Panc1 (cell line): ENCODE data around the gene APOA1. TPM values are rescaled to one million over a fixed set of nuclear protein-coding genes. Genes with fewer than 3 reads are reported as not detected.

Source experiments
- ATAC-seq: fragments of 200-7000 bp; cut with Tn5 transposase; 2 replicates; pipeline ENCODE4 v1.9.1; 2020; ENCODE audit warnings: mild to moderate bottlenecking, moderate library complexity
- BruUV-seq: library from RNA; stranded (reverse); fragments of 400-500 nt; replicated peaks from 2 replicates; lab custom pipeline; 2021; lab: Mats Ljungman, UMichigan
- CTCF ChIA-PET: fragments of 300-600 bp; sonication (Branson Sonifier 250); formaldehyde crosslinking; loops from one replicate; lab custom pipeline; 2022; ENCODE audit warnings: antibody characterized with exemption; lab: Charles Lee
- POLR2A ChIA-PET: fragments of 300-600 bp; sonication (Branson Sonifier 250); formaldehyde crosslinking; loops from one replicate; lab custom pipeline; 2022; ENCODE audit warnings: antibody characterized with exemption; lab: Charles Lee
- DNase-seq: peaks from one replicate; pipeline ENCODE4 v3.0.0-alpha.2; 2010; ENCODE audit warnings: low read depth, low spot score
- H3K27ac ChIP-seq: 2 replicates; pipeline ENCODE4 v1.5.1; 2011; ENCODE audit warnings: mild to moderate bottlenecking, low read length, inconsistent platforms
- H3K27me3 ChIP-seq: fragments of 200-500 bp; sonication (Bioruptor generic); 2 replicates; pipeline ENCODE4 v1.6.0; 2014; ENCODE audit warnings: low read length, inconsistent platforms; ENCODE audit not compliant: control insufficient read depth, insufficient read depth
- H3K36me3 ChIP-seq: fragments of 200-500 bp; sonication (Bioruptor generic); 2 replicates; pipeline ENCODE4 v1.5.1; 2014; ENCODE audit warnings: inconsistent platforms, mild to moderate bottlenecking, low read length, moderate library complexity; ENCODE audit not compliant: control insufficient read depth, insufficient read depth
- H3K4me1 ChIP-seq: 2 replicates; pipeline ENCODE4 v1.5.1; 2011; ENCODE audit warnings: inconsistent platforms, mild to moderate bottlenecking, low read length, moderate library complexity; ENCODE audit not compliant: control insufficient read depth, insufficient read depth
- H3K4me3 ChIP-seq, 2 experiments: 2 replicates each; pipeline ENCODE4 v1.5.1; 2011 to 2012; ENCODE audit warnings: low read depth in 2 of 2, low read length in 2 of 2, mild to moderate bottlenecking in 2 of 2, inconsistent platforms in 1 of 2, moderate library complexity in 1 of 2
- H3K9me3 ChIP-seq: fragments of 200-500 bp; sonication (Bioruptor generic); 2 replicates; pipeline ENCODE4 v1.5.1; 2014; ENCODE audit warnings: low read depth, mild to moderate bottlenecking, inconsistent platforms, low read length, moderate library complexity; ENCODE audit not compliant: control insufficient read depth, insufficient read depth
- CTCF ChIP-seq: fragments of 450-650 bp; IDR thresholded peaks from 2 replicates; pipeline ENCODE4 v1.5.1; 2017; ENCODE audit warnings: mild to moderate bottlenecking
- POLR2AphosphoS5 ChIP-seq: IDR thresholded peaks from 2 replicates; pipeline ENCODE4 v1.6.1; 2012; ENCODE audit warnings: mild to moderate bottlenecking, low read depth, low read length, moderate library complexity
- REST ChIP-seq, 2 experiments: IDR thresholded peaks; 2 replicates each; pipeline ENCODE4 v1.6.1; 2011 to 2012; ENCODE audit warnings: low read depth in 2 of 2, control low read depth in 1 of 2, low read length in 1 of 2, mild to moderate bottlenecking in 1 of 2, moderate library complexity in 1 of 2; ENCODE audit not compliant: insufficient read depth in 1 of 2
- SIN3A ChIP-seq: IDR thresholded peaks from 2 replicates; pipeline ENCODE4 v1.6.1; 2012; ENCODE audit warnings: low read depth, mild to moderate bottlenecking, low read length, moderate library complexity, borderline replicate concordance; ENCODE audit not compliant: insufficient read depth
- TCF7L2 ChIP-seq: IDR thresholded peaks from 2 replicates; pipeline ENCODE4 v1.6.1; 2011; ENCODE audit warnings: mild to moderate bottlenecking, low read depth, low read length, inconsistent platforms
- in situ Hi-C: cut with HindIII; loops from 2 replicates; pipeline ENCODE4 v1.10.0; 2016; ENCODE audit warnings: low sequenced_read_pairs, low pct_unique_long_range_greater_than_20kb
- intact Hi-C: fragments of 100-400 bp; cut with micrococcal nuclease; formaldehyde crosslinking; loops from one replicate; pipeline ENCODE4 v1.10.0; 2022; ENCODE audit not compliant: unreplicated experiment
- total RNA-seq: library from RNA; stranded (reverse); gene quantifications from one replicate; pipeline ENCODE4 v1.2.1, GENCODE V29; 2021; ENCODE audit not compliant: unreplicated experiment

Gene APOA1
- total RNA-seq, 1 experiment from 2014 or later, result 1.7 TPM

- in situ Hi-C loops, result no loop called here
- BruUV-seq, result no TSS peak
- Histone ChIP-seq H3K36me3 (no peaks in the 10 kb centered on the region), H3K4me1 (no peaks in the 10 kb centered on the region), H3K4me3 (no peak overlapping the region), H3K9me3 (no peaks in the 10 kb centered on the region), H3K27ac (no peak overlapping the region), H3K27me3 (no peaks in the 10 kb centered on the region; the same call in 1 of the 2 replicates)
- intact Hi-C loops, result no loop called here
- DNase-seq (no peak), ATAC-seq (no peak)
- TF ChIP-seq SIN3A (no peak), POLR2AphosphoS5 (no peak), TCF7L2 (no peak), REST (IDR thresholded peaks at IDR 0.05; ENCODE audit: insufficient read depth in 1 of 2, low read depth in 2 of 2, low read length in 1 of 2) (no peak), CTCF (no peak)
- ChIA-PET POLR2A (no interaction called here), CTCF (no interaction called here)
Measured at GRCh38 chr11:116800610-116801009, 36.8 kb downstream of the APOA1 start.

GRCh38 chr11:116798368-116798767 lies 39.1 kb downstream of the APOA1 start:
- no peaks in the 10 kb centered on the region; the same call in 1 of the 2 replicates for H3K27me3 ChIP-seq
- no peak for TF ChIP-seq SIN3A
- TF ChIP-seq POLR2AphosphoS5, result no peak
- TF ChIP-seq TCF7L2, result no peak
- no peak for TF ChIP-seq REST (IDR thresholded peaks at IDR 0.05; ENCODE audit: insufficient read depth in 1 of 2, low read depth in 2 of 2, low read length in 1 of 2)
- TF ChIP-seq CTCF, result no peak
- H3K4me3 ChIP-seq, result no peak overlapping the region
- in situ Hi-C loops, result no loop called here
- H3K4me1 ChIP-seq, result no peaks in the 10 kb centered on the region
- POLR2A ChIA-PET, result no interaction called here
- no peak for ATAC-seq
- H3K9me3 ChIP-seq, result no peaks in the 10 kb centered on the region
- BruUV-seq, result no TSS peak
- intact Hi-C loops, result no loop called here
- CTCF ChIA-PET, result no interaction called here
- no peaks in the 10 kb centered on the region for H3K36me3 ChIP-seq
- no peak for DNase-seq
- H3K27ac ChIP-seq, result no peak overlapping the region
